ENCODE measurements around the gene PTTG1IP2.

PTTG1IP2 gene

DNA sequence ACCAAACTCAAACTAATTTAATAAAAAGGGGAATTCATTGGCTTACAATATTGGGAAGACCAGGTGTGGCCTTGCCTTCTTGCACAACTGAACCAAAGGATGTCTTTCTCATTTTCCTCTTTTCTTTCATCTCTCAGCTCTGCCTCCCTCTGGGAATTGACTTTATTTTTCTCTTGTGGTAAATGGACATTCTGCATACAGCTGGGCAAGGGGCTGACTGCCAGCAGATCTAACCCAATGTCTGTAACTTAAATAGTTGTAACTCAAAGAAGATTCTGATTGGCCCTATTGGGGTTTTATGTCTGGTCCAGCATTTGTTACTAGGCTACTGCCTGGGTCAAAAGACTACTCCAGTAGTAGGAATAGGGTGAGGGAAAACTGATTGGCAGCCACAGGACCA, 15.3 kb downstream of the PTTG1IP2 start:
- no peak for DNase-seq

DNA sequence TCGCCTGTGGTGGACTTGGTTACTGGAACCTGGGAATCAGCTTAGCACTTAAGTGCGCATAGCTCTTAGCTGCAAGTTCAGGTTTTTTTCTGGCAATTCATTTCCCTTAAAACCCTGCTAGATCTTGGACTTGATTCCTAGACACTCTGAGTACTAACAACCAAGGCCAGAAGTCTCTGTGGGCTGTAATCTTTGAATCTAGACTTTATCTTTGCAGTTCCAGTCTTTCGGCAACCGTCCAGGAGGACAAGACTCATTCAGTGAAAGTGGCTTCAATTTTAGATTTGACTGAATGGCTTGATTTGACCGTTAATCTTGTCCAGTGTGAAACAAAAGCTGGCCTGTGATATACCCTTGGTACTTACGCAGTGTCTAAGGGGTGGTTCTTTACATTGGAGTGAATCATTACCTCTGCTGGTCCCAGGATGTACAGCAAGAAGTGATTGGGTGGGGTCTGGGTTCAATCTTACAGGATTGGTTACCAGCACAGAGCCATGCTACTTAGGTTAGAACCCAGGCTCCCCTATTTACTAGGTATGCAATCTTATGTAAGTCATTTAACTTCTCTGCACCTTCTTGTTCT, 16.4 kb downstream of the PTTG1IP2 start:
- DNase-seq, result no peak

DNA sequence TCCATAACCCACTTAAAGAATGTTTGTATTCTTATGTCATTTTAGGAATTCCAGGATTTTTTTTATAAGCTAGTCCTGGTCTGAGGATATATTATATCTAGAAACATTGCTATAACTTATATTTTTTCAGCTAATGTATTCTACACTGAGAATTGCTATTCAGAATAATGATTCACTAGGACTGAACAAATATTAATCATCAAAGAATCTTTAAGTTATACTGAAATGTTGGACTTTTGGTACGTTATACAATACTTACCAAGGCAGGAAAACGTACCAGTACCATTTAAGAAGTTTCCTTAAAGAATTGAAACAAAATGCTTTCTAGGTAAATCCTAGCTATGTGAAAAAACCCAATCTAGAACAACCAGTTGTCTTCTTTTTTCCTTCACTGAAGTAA, 18.4 kb downstream of the PTTG1IP2 start:
- DNase-seq, result no peak

DNA sequence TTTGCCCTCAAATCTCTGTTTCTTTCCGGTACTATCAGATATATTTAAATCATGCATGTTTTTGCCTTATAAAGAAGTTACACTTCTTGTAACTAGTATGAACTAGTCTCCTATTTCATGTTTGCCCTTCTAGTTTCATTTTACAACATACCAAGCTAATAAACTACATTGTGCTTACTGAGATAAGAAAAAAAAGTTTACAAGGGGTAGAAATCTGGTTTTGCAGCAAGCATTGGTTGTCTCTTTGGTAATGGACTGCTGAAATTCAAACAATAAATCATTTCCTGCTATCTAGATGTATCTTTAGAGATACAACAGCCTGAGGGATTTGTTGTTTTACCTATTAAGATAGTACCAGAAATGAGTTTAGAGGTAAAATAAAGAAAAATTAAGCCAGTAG, 18.8 kb downstream of the PTTG1IP2 start:
- DNase-seq, result no peak

DNA sequence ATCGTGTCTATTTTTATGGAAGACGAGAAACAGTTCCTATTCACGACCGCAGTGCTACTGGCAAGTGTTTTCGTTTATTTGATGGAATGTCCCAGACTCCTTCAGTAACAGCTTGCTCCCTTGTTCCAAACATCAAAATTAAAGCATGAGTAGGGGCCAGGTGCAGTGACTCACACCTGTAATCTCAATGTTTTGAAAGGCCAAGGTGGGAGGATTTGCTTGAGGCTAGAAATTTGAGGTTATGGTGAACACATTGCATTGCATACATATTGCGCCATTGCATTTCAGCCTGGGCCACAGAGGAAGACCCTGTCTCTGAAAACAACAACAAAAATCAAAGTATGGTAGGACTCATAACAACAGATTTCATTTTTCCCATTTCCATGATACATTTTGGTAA, 22.8 kb downstream of the PTTG1IP2 start:
- no peak for DNase-seq

DNA sequence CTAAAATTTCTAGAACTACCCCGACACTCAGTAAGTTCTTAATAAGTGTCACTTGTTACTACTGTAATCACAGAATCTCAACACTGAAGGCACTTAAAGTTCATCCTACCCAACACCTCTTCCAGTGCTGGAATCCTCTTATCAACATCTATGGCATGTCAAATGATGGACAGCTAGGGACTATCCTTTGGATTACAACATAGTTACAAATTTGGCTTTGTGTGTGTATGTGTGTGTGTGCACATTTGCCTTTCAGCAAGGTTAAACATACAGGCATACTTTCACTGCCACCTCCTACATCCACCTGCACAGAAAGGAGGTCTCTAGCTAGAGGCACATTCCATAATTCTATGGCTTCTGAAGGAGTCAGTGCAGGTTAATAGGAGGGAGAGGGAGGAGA, 25.8 kb downstream of the PTTG1IP2 start:
- DNase-seq, result no peak

DNA sequence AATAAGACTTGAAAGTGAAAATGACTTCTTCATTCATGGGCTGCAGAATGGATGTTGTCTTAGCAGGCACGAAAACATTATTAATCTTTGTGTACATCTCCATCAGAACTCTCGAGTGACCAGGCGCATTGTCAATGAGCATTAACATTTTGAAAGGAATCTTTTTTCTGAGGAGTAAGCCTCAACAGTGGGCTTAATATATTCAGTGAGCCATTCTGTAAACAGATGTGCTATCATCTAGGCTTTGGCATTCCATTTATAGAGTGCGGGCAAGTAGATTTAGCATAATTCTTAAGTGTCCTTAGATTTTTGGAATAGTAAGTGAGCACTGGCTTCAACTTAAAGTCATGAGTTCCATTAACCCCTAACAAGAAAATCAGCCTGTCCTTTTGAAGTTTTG, 33.1 kb downstream of the PTTG1IP2 start:
- DNase-seq, result no peak

DNA sequence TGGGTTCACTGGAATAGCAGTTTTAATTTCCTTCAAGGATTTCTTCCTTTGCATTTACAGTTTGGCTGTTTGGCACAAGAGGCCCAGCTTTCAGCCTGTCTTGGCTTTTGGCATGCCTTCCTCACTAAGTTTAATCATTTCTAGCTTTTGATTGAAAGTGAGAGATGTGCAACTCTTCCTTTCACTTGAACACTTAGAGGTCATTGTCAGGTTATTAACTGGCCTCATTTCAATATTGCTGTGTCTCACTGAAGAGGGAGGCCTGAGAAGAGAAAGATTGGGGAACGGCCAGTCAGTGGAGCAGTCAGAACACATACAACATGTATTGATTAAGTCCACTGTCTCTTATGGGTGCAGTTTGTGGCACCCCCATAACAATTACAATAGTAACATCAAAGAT, 33.9 kb downstream of the PTTG1IP2 start:
- no peak for DNase-seq

DNA sequence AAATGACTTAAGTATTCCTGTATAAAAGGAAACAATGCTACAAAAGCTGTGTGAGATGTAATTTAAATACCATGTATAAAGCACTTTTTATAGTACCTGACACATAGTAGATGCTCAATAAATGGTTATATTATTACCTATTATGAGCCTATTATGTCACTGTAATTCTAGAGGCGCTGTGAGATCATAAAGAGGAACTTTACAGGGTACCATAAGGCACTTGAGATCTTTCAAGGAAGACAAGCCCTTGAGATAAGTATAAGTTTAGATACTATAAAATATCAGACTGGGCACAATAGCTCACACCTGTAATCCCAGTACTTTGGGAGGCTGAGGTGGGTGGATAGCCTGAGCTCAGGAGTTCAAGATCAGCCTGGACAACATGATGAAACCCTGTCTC, 38.3 kb downstream of the PTTG1IP2 start:
- no peak for DNase-seq

DNA sequence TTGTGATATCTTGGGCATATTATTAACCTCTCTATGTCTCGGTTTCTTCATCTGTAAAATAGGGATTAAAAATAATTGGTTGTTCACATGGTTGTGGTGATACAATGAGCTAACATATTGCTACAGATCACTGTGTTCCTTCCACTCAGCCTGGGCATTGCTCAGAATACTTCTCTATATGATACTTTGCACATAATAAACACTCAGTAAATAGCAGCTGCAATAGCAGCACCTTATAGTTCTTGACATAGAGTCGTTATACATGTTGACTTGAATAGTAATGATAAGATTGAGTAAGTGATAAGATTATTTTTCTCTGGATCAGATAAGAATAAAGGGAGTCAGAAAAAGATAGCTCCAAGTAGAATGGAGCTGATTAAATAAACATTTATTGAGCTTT, 42.3 kb downstream of the PTTG1IP2 start:
- DNase-seq, result no peak

DNA sequence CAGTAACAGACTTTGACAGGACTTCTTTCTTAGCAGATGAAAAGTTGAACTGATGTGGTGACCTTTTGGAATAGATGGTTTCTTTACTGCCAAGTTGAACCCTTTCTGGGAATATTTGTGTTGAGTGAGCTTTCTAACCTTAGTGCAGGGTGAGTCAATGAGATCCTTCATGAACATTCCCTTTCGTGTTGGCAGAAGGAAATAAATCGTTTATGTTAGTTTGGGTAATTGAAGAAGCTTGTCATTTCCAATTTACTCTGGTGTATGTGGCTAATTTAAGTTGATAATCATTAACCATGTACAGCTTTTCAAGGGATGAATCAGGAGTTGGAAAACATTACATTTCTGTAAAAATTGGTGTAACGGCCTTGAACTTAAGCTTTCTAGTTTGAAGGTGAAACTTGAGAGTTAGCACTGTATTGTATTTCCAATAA, 43.4 kb downstream of the PTTG1IP2 start:
- no peak for DNase-seq

DNA sequence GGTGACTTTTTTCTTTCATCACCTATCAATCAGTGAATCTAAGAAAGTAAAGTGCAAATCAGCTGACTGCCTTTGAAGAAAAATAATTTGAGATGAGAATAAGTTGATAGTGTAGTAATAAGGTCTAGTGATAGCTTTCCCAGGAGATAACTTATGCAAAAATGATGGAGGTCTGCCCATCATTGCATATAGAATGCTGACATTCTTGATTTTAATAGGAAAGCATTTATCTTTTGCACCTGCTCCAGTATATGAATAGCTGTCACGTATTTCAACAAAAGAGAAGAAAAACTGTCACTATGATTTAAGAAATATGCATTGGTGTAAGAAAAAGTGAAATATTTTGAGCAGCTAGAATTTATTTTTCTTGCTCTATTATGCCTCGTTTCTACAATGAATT, 46.8 kb downstream of the PTTG1IP2 start:
- no peak for DNase-seq

DNA sequence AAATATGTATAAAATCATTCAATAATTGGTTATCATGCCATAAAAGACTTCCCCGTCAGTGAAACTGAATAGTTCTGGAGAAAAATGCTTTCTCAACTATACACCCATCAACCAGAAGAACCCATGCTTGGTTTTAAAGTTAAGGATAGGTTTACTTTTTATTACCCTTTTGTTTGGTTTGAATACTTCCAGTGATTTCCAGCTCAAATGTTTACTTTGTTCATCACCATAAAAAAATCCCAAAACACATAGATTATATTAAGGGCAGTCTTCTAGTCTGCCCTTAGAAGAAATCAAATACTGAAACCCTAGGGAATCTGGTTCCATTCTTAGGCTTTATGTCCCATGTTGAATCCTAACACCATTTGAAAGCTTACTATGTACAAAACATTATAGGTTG, 49.2 kb downstream of the PTTG1IP2 start:
- no peak for DNase-seq

DNA sequence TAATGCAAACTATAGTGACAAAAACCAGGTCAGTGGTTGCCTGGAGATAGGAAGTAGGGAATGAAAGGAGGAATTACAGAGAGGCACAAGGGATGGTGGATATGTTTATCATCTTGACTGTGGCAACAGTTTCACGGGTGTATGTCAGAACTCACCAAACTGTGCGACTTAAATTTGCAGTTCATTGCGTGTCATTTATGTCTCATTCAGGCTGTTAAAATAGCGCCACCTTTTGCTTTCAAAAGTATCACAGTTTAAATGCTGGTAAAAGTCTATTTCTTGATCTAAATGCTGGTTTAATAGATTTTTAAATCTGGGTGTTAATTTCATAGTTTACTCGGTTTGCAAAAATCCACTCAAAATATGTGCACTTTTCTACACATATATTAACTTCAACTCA, 51.0 kb downstream of the PTTG1IP2 start:
- no peak for DNase-seq

DNA sequence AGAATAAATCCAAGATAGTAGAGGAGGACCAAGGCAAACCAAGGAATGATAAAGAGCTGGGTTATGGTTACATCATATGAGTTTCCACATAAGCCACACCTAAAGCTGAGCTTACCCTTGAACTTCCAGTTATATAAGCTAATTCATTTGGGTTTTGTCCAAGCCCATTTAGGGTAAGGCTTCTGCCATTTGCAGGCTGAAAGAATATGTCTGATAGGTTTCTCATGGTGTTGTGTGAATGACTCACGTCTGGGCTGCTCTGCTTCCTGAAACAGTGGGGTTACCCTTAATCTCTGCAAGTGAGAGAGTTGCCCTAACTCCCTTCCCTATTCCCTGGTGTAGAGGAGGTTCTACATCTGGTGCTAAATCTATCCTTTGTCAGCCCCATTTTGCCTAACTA, 60.8 kb downstream of the PTTG1IP2 start:
- DNase-seq, result no peak

DNA sequence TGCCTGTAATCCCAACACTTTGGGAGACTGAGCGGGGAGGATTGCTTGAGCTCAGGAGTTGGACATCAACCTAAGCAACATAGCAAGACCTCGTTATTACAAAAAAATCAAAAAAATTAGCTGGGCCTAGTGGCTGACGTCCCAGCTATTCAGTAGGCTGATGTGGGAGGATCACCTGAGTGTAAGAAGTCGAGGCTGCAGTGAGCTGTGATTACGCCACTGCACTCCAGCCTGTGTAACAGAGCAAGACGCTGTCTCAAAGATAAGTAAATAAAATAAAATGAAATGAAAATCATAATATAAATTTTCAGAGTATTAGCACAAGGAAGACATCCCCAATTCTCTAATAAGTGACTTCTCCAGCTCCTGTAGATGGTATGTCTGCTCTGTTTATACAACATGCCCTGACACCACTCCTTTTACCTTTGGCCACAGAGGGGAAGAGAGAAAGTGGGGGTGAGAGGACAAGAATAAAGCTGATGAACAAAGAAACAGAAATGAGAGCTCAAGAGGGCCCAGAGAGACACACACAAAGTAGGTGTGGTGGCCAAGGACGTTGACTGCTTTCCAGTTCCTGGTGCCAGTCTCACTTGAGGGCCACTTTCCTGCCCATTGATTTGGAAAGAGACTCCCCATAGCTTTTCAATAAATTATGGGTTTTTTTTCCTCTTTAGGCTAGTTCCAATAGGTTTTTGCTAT, 62.9 kb downstream of the PTTG1IP2 start:
- DNase-seq, result no peak

DNA sequence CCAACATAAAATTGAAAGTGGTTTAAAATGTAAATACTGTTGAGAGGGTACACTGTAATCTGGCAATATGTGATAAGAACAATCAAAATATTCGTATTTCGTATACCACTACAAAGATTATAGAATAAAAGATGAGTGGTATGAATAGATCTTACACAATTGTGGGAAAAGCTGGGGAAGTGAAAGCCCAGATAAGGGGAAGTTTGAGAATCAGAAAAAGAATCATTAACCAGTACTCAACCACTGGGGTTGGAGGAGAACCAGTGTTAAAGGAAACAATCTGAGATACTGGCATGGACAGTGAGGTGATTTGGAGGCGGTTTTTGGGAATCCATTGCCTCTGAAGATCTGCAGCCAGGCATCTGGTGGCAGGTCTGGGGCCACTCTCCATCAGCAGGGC, 67.0 kb downstream of the PTTG1IP2 start:
- DNase-seq, result no peak

DNA sequence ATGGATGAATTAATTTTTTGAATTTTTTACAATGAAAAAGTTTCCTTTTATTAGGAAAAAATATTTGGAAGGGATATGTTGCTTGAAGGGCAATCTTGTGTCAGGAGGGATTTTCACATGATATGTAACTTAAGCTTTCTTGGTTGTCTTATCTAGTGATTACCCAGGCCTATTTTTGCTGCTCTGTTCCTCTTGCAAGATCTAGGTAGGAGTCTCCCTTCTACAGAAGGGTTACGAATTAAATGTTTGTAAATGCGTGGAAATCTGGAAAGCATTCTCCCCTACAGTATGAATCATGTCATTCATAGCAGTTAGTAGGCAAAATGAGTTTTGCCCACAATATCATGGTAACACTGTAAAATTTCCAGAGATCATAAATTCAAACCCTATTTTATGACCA, 69.0 kb downstream of the PTTG1IP2 start:
- DNase-seq, result no peak

DNA sequence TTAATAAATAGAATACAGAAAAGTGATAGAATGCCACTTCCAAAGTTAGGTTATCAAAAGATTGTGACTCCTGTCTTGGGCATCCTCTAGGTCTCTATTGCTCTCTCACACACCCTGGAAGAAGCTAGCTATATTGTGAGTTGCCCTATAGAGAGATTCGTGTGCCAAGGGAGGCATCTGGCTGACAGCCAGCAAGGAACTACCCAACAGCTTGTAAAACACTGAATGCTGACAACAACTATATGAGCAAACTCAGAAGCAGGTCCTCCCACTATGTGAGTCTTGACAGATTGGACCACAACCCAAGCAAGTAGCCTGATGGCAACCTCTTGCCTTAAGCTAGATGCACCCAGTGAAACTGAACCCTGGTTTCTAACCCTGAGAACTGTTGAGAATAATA, 71.0 kb downstream of the PTTG1IP2 start:
- no peak for DNase-seq

DNA sequence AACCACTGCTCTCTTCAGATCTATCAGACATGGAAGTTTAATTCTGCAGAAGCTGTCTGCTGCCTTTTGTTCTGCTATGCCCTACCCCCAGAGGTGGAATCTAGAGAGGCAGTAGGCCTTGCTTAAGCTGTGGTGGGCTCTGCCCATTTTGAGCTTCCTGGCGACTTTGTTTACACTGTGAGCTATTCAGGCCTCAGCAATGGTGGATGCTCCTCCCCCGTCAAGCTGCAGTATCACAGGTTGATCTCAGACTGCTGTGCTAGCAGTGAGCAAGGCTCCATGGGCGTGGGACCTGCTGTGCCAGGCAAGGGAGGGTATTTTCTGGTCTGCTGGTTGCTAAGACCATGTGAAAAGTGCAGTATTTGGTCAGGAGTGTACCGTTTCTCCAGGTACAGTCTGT, 81.6 kb downstream of the PTTG1IP2 start:
- no peak for DNase-seq

DNA sequence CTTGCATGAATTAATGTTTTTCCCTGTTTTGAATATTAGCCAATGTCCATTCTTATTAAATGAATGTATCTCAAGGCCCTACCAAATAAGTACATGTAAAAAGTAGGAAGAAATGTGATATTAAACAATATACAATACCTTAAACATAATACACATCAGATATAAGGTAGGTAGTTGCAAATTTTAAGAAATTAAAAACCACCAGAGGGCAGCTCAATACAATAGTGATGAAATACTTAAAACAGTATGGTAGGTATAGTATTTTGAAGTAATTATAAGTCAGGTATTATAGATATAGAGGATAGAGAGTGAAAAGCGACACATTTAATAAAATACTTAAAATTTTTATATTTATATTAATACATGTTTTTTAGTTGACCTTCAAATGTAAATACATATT, 83.1 kb downstream of the PTTG1IP2 start:
- DNase-seq, result no peak

DNA sequence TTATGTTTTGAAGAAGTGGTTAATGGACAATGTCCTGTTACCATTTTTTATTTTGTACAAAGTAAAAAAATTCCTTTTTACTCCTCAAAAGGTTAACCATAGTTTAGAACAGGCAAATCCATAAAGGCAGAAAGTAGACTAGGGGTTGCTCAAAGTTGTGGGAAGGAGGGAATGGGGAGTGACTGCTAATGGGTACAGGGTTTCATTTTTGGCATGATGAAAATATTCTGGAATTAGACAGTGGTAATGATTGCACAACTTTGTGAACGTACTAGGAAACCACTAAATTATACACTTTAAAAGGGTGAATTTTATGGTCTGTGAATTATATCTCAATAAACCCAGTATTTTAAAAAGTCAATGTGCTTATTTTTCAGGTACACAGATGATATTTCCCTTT, 91.3 kb downstream of the PTTG1IP2 start:
- DNase-seq, result no peak
